Measurements from ENCODE around the gene TBX3.

TBX3 gene

DNA sequence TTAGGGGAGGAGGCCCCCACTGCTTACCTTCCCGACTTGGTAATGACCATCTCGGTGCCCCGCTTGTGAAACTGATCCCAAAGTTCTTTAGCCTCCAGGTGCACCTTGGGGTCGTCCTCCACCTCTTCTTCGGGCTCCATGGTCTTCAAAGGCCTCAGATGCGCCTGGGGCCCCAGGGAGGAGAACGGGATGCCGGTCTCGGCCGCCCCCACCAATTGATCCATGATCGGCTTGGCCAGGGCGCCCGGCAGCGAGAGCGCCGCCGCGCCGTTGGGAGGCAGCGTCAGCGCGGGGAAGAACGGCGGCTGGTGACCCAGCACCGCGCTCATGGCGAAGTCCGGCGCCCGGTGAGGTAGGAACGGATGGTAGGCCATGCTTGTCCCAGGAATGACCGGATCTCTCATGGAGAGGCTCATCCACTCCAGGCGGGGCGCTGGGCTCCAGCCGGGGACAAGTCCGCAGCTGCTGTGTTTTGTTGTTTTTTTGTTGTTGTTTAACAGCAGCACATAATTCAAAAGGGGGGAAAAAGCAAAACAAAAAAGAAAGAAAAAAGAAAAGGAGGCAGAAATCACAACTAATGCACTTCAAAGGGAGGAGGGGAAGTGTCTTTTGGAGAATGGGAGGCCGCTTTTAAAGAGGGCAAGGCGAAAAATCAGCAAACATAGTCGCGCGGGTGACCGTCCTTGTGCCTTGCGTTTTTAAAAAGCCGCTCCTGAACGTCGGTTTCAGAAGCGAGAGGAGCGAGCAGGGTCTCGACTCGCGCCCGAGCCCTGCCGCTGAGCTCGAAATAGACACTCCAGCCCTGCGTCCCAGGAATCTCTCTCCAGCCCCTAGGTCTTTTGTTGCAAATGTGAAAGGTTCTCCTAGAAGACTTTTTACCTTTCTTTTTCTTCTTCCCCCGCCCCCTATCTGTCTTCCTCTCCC, 928 bp downstream of the TBX3 start:
- no peak for DNase-seq (ENCODE audit: low read depth)

DNA sequence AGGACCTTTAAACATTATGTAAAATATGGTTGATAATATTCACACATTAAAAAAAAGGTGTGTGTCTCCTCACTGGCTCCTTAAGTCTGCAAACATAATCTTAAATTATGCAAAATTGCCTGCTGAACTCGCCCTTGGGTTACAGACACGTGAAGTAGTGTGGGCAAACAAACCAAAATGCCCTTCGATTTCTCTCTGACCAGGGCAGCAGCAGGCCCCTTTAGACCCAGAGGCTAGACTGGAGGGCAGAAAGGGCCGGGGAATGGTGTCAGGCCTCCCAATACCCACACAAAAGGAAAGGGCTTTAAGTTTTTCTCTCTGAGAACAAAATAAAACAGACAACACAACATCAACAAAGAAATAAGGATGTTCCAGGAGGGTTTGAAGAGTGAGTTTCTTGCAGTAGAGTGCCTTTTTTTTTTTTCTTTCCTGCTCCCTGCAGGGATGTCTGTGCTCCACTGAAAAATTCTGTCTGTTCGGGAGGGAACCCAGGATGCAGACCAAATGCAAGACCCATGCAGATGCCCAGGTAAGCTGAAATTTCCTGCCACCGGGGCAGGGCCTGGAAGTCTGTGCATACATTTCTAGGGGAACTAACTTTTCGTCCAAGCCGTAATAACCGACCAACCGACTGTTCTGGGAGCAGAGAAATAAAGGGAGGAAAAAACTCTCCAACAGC, 1.7 kb downstream of the TBX3 start:
- DNase-seq (ENCODE audit: low read depth) = no peak

DNA sequence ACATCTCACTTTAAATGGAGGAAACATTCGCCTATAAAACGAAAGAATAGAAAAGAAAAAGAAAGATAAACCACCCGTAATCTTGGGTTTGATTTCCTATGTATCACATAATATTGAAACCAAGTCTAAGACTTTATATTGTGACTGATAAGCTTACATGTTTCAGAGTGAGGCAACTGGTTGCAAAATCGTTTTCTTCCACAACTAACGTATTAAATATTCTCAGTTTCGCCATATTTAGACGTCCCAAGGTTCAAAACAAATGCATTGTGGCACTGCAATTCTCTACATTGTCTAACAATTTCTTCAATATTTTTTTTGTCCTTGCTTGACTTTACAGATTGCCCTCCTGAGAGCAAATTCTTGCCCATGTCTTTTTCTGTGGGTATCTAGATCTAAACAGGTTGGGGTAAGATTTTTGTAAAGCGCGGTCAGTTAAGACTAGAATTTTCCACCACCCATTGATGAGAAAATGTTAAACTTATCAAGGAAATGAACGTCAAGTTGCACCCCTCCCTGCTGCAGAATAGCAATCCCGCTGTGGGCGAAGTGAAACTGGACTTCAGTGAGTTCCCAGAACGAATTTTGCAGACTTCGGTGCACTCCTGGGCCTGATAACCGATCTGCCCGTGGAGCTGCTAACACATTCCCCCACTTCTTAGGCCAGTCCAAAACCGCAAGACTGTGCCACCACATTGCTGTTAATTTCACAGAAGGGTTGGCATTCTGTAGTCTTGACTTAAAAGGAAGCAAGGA, 2.7 kb downstream of the TBX3 start:
- no peak for DNase-seq (ENCODE audit: low read depth)

DNA sequence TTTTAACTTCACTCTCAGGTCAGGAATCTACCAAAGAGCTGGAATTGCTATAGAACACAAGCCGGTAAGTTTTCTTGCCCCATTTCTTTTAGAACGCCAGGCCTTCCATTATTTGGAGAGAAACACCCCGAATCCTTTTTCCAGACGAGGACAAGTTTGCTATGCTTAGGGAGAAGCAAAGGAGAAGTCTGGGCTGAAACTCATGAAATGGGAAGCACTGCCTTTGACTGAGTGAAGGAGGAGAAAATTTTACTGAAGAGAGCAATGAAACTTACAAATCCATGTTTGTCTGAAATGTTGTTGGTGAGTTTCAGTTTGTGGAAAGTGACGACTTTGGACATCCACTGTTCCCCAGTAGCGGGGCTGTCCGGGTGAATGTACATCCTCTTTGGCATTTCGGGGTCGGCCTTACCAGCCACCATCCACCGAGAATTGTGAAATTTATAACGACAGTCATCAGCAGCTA, 3.3 kb downstream of the TBX3 start:
- no peak for DNase-seq (ENCODE audit: low read depth)

DNA sequence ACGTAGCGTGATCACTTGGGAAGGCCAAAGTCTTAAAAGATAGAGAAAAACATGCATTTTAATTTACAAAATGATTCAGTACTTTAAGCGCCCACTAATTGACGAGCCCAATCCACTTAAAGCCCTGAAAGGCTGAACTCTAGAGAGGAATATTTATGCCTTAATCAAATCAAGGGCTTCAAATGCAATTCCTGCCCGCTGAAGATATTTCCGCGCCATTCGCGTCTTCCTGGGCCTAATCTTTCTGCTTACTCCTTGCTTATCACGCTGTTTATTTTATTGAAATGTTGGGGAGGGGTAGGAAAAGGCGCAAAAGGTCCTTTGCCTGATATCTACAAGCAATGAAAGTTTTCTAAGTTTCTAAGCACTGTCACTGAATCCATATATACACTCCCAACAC, 4.0 kb downstream of the TBX3 start:
- no peak for DNase-seq (ENCODE audit: low read depth)

DNA sequence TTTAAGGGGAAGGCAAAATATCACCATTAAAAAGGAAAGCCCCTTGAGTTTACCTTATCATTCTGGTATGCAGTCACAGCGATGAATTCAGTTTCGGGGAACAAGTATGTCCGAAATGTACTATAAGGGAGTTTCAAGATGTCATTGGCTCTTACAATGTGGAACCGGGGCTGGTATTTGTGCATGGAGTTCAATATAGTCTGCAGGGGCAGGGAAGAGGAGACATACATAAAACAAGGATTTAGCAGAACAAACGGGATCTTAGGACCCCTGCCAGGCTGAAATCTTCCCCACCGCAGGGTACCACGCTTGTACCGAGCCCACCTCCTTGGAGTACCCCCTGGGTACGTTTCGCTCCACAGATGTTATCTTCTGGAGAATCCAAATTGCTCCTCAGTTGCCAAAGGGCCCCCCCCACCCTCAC, 4.5 kb downstream of the TBX3 start:
- DNase-seq (ENCODE audit: low read depth) = no peak

DNA sequence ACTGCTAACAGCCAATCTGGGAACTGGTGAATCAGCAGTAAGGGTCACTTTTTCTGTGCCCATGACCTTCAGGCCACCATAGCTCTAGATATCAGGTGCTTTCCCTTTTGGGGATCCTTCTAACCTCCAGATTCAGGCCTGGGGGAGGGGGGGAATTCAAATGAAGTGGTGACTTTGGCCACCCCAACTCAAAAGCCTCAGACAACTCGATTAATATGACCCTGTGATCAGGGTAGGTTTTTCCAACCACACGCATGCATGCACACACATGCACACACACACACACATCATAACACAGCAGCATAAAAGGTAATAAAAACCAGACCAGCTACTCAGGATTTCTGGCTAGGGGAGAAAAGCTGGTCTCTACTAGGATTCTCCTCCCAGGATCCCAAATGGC, 5.3 kb downstream of the TBX3 start:
- DNase-seq (ENCODE audit: low read depth) = no peak

DNA sequence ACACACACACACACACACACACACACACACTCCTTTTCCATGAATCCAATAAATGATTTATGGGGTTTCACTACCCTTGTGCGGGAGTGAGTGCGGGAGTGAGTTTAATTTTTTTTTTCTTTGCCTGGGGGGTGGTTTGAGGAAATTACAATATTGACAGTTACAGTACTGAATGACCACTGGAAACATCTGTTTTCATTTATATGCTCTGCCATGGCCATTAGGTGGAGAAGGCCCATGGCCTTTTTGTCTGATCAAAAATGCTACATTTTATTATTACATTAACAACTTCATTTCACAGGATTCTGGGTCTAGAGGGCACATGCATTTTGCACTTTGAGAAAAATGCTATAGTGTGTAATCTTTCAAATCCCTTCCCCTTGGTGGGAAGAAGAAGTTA, 5.9 kb downstream of the TBX3 start:
- no peak for DNase-seq (ENCODE audit: low read depth)

DNA sequence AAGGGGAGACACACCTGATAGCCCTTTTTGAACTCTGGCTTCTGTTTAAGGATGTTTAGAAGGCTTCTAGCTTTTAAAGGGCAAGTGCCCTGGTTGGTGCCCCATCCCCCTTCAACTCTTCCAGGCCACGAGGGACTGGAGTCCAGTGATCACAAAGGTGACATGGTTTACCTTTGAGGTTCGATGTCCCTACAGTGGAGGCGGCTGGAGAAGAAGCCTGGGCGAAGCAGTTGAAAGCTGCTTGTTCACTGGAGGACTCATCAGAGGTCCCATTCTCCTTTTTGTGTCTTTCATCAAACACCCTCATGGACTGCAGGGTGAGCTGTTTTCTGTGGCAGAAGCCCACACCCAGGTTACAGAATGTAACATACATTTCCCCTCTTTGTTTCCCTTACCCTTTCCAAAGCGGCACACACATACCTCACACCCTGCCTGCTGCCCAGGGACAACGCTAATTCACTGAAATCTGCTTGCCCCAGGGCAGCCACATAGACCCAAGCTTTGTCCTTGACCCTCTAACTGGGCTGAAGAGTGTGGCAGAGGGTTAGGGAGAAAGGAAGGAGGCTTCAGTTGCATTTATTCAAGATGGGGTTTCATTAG, 7.7 kb downstream of the TBX3 start:
- DNase-seq (ENCODE audit: low read depth) = no peak

DNA sequence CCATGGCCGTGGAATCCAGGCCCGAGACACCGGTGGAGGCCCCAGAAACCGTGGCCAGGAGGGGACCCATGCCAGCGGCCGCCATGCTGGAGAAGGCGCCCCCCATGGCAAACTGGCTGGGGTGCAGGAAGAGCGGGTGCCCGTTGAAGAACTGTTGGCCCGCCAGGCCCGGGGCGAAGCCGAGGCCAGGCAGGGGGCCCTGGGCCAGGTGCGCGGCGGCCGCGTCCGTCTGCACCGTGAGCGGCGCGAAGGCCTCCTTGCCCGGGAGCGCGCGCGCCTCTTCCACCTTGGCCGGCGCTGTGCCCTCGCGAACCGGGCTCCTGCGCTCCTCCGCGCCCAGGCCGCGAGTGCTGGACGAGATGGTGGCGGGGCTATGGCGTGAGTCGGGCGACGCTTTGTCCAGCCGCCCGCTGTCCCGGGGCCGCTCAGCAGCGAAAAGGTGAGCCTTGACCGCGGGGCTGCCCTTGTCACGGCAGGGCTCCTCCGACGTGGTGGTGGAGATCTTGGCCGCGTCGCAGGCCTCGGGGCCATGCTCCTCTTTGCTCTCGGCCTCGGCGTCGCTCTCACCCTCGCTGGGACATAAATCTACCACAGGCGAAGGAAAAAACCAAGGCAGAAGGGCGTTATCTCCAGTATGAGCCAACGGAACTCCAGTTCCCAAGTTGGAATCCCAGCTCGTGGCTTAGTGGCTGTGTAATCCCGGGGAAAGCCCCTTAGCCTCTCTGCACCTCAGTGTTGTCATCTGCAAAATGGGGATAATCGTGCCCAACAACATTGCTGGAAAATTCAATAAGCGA, 9.5 kb downstream of the TBX3 start:
- no peak for DNase-seq (ENCODE audit: low read depth)

DNA sequence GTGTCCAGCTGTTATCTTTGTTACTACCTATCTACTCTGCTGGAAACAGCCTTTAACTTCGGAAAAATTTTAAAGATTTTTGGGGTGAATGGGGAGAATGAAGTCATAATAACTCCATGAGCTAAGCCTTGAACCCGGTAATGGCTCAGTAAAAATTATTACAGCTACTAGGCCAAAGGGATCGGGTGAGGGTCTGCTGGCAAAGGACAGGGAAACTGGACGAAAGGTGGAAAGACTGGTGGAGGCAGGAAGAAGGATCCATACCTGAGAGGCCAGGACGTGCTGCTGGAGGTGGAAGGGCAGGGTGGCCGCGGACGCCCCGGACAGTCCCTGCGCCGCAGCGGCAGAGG, 10.1 kb downstream of the TBX3 start:
- DNase-seq (ENCODE audit: low read depth) = no peak

DNA sequence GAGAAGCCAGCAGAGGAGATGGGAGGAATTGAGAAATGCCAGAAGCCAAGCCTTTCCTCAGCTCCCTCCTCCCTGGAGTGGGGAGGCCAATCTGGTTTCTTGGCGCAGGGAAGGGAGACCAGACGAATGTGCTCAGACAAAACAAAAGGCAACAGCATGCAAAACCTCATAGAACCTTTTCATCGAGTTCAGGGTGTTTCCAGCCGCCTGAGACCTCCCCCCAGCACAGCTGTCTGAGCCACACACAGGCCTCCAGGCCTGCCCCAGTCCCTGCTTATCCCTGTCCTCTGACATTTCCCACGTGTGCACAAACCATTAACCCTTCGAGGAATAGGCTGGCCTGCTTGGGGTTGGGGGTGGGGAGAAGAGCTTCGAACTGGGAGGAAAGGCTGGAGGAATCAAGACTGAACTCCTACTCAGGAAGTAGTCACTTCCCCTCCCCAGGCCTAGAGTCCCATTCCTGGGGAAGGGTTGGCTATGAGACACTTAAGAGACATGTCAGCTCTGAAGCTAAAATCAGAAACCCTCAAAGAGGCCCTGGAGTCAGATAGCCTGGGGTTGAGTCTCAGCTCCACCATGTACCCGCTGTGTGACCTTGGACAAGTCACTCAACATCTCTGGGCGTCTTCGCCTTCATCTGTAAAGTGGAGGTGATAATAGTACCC, 10.7 kb downstream of the TBX3 start:
- DNase-seq (ENCODE audit: low read depth) = no peak

DNA sequence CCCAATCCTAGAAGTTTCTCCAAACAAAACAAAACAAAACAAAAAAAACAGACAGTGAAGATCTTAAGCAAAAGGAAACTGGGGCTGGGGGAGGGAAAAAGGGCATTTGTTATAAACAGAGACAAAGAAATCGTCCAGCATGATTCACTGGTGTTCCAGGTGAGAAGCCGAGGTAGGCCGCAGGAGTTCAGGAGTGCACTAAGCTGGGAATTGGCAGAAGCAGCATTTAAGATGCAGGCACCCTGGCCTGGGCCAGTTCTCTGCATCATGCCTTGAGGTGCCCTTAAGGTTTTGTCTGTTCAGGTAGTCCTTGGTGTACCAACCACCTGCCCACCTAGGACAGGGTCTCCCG, 11.2 kb downstream of the TBX3 start:
- DNase-seq (ENCODE audit: low read depth) = no peak

DNA sequence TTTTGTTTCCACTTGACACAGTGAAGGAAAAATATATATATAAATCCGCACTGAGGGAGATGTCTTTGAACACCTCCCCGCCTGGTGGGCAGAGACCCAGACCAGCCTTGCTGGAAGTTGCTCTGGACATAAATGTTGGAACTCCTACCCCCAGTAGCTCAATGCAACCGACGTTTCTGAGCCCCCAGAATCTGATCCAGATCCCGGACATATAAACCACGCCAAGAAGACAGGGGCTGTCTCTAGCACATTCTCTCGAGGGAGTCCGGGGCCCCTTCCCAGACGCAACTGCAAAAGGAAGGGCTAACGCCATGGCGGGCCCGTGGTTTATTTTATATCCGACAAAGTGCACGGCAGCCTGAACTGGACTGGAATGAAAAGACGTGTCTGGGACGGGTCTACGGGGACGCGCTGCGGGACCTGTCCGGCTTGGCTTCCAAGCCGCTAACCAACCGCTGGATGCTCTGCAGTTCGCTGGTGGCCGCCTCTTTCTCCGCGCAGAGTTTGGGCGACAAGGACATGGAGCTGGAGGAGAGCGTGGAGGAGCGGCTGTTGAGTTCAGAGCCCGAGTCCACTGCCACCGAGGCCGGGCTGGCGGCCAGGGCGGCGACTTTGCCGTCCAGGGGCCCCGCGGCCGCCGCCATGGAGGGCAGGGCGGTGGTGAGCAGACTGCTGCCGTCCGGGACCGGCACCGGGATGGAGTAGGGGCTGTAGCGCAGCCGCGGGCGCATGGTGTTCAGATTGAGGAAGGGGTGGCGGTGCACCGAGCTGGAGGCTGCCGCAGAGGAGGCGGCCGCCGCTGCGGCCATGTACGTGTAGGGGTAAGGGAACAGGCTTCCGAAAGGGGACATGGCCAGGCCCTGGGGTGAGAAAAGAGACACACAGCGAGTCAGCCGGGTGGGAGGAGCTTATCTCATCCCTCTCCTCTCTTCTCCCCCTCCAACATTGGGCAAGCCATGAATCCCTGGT, 12.2 kb downstream of the TBX3 start:
- no peak for DNase-seq (ENCODE audit: low read depth)

DNA sequence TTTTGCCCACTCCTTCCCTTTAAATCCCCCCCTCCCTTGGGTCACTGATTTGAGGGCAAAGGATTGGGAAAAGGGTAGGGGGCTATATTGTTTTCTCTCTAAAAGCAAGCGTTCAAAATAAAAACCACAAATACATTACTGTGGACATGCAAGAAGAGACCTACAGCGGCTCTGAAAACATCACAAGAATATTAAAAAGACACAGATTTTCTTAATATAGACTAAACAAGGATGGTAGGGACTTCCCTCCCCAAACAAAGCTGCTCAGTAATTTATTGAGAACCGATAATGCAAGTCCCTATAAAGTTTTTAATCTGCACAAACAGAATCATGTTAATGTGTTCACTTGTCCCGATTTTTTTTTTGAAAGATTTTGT, 12.9 kb downstream of the TBX3 start:
- no peak for DNase-seq (ENCODE audit: low read depth)

DNA sequence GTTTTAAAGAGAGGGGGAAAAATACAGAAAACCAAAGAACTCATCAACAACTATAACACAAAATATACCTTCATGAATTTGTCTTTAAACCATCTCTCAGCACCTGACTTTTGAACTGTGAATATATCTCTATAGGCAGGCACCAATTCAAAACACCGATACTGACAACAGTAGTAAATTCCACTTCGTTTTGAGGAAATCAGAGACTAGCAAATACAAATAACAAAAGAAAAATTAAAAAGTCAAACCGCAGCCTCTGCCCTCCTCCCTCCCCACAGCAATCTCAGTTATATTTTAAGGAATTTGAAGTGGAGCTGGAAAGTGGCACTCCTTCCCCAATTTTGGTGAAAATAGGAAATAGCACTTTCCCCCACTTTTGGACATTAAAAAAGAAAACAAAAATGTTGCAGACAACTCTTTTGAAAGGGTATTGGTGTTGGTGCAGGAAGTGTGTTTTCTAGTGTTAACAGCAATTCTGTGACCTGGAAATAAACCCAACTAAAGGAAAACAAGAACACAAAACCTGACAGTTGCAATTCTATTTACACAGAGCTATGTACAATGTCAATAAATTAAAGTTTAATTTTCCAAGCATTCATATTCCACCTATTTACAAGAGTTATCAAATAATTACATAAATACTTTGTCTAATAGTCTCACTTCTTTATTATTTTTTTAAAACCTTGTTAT, 13.5 kb downstream of the TBX3 start:
- DNase-seq (ENCODE audit: low read depth) = no peak

DNA sequence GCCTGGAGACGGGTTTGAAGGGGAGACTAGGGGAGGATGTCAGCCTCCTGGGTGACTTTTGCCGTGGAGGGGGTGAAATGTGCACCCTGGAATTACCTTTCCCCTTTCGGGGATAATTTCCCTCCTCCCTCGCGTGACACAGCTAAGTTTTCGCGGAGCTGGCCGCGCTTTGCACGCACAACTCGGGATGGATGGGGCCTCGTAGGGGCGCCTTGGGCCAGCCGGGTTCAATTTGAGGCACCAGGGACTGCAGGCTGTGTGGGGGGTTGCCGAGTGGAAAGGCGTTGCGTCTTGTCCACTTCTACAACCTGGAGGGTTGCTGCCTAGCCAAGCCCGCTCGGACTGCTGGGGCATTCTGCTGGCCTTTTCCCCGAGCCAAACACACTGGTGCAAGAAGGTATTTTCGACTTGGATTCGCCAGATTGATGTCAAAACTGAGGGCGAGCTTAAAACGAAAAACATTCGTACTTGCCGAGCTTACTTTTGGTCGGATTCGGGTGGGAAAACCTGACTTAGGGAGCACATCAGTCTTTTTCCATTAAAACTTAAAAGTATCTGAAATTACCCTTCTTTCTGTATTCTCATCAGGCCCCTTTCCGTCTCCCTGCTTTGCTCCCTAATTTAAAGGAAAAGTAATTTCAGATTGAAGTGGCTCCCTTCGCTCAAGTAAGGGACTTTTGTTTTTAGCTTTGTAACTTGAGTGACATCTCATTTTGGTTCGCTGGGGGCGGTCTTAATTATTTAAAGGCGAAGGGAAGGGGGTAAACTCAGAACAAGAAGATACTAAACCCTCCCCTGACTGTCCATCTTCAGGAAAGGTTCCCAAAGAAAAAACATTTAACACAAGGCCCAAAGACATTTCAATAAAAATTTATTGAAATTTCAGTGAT, 14.3 kb downstream of the TBX3 start:
- no peak for DNase-seq (ENCODE audit: low read depth)

DNA sequence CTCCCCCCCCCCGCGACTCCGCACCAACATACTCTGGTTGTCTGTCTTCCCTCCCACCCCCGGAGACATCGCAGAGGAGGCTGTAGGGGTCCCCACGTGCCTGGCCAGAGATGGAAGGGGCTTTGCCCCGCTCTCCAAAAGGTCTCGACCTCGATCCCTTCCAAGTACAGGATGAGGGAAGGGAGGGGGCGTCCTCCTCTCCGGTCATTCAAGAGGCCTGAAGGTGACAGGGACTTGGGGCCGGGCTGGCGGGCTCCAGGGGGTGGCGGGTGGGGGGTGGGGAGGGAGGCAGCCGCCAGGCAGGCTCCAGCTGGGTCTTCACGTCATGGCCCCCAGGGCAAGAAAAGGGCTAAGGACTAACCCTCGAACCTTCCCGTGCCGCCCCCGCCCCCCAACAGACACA, 15.1 kb downstream of the TBX3 start:
- DNase-seq (ENCODE audit: low read depth) = no peak

All from stimulated activated CD8-positive, alpha-beta memory T cell treated with anti-CD3 and anti-CD28 coated beads, Interleukin-7, amount 100 ng/mL, for 24 hours (primary cell).